ENCODE results near the gene TAAR1.
A peak's percentile ranks its signal among the peaks of the same experiment; 100 is the strongest.
"Not testable (repeated sequence)": the region's sequence is repeated elsewhere in the genome, so short reads cannot be mapped to it uniquely, and the experiment has no call there.

The TAAR1 gene

GRCh38 chr6:132659082-132659481, at the start of gene TAAR1:
TAAR1 (minus strand) TSS chr6:132659182; CDS start chr6:132646003, 13,179 bp downstream.
- DNase-seq (ENCODE audit: low read depth) = no peak

GRCh38 chr6:132708771-132709170, 49.8 kb upstream of the TAAR1 start:
- DNase-seq (ENCODE audit: low read depth) = peak; percentile 26

- DNase-seq (ENCODE audit: low read depth) = no peak
Observed at GRCh38 chr6:132708002-132708401, 49.0 kb upstream of the TAAR1 start.

GRCh38 chr6:132706756-132707155, 47.8 kb upstream of the TAAR1 start:
- not testable (repeated sequence) for DNase-seq (ENCODE audit: low read depth)

GRCh38 chr6:132703936-132704335, 45.0 kb upstream of the TAAR1 start:
- no peak for DNase-seq (ENCODE audit: low read depth)

- no peak for DNase-seq (ENCODE audit: low read depth)
Observed at GRCh38 chr6:132698608-132699007, 39.6 kb upstream of the TAAR1 start.

- DNase-seq (ENCODE audit: low read depth) = peak; percentile 27
Observed at GRCh38 chr6:132695773-132696172, 36.8 kb upstream of the TAAR1 start.

GRCh38 chr6:132693478-132693877, 34.5 kb upstream of the TAAR1 start:
- DNase-seq (ENCODE audit: low read depth) = no peak

- no peak for DNase-seq (ENCODE audit: low read depth)
Observed at GRCh38 chr6:132690678-132691077, 31.7 kb upstream of the TAAR1 start.

- DNase-seq (ENCODE audit: low read depth) = peak; percentile 93
Observed at GRCh38 chr6:132687306-132687705, 28.3 kb upstream of the TAAR1 start.

- DNase-seq (ENCODE audit: low read depth) = peak; percentile 29
Observed at GRCh38 chr6:132686531-132686930, 27.5 kb upstream of the TAAR1 start.

GRCh38 chr6:132685009-132685408, 26.0 kb upstream of the TAAR1 start:
- peak; percentile 52 for DNase-seq (ENCODE audit: low read depth)

GRCh38 chr6:132684272-132684671, 25.3 kb upstream of the TAAR1 start:
- peak; percentile 74 for DNase-seq (ENCODE audit: low read depth)

GRCh38 chr6:132683543-132683942, 24.6 kb upstream of the TAAR1 start:
- DNase-seq (ENCODE audit: low read depth) = peak; percentile 87

GRCh38 chr6:132679094-132679493, 20.1 kb upstream of the TAAR1 start:
- DNase-seq (ENCODE audit: low read depth) = not testable (repeated sequence)

- no peak for DNase-seq (ENCODE audit: low read depth)
Observed at GRCh38 chr6:132675749-132676148, 16.8 kb upstream of the TAAR1 start.

GRCh38 chr6:132675002-132675401, 16.0 kb upstream of the TAAR1 start:
- no peak for DNase-seq (ENCODE audit: low read depth)

GRCh38 chr6:132673376-132674094, 14.6 kb upstream of the TAAR1 start:
- DNase-seq (ENCODE audit: low read depth) = peak; percentile 7

- DNase-seq (ENCODE audit: low read depth) = no peak
Observed at GRCh38 chr6:132671295-132671694, 12.3 kb upstream of the TAAR1 start.

GRCh38 chr6:132669690-132670291, 10.8 kb upstream of the TAAR1 start:
- DNase-seq (ENCODE audit: low read depth) = peak; percentile 83

GRCh38 chr6:132666118-132666517, 7.1 kb upstream of the TAAR1 start:
- no peak for DNase-seq (ENCODE audit: low read depth)

GRCh38 chr6:132664309-132665034, 5.5 kb upstream of the TAAR1 start:
- DNase-seq (ENCODE audit: low read depth) = peak; percentile 10

- peak; percentile 34 for DNase-seq (ENCODE audit: low read depth)
Observed at GRCh38 chr6:132663661-132664060, 4.7 kb upstream of the TAAR1 start.

All from ELR (cell line).